ENCODE data around the gene MECP2.

MECP2 gene

GRCh38 chrX:154116426-154117211 lies 19.1 kb upstream of the MECP2 start:
- no peak for DNase-seq

- DNase-seq = no peak
Measured at GRCh38 chrX:154115750-154116149, 18.2 kb upstream of the MECP2 start.

- DNase-seq = no peak
Measured at GRCh38 chrX:154115071-154115470, 17.6 kb upstream of the MECP2 start.

GRCh38 chrX:154114652-154115051 lies 17.1 kb upstream of the MECP2 start:
- DNase-seq = no peak

- DNase-seq = no peak
Measured at GRCh38 chrX:154113729-154114128, 16.2 kb upstream of the MECP2 start.

DNA sequence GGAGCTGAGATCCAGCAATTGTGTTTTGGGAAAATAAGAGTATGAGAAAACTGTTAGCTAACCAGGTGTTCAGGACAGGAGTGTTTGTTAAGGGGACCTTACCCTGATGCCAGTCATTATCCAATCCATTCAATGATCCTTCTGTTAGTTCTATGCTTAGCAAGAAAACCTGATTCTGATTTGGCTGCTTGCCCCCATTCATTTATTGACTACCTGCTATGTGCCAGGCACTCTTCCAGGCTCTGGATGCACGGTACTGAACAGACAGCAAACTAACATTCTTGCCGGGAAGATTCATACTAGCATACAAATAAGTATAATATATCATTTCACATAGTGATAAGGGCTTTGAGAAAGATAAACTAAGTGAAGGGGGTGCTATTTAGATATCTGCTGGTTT lies 1.0 kb upstream of the MECP2 start:
- no peak for DNase-seq

DNA sequence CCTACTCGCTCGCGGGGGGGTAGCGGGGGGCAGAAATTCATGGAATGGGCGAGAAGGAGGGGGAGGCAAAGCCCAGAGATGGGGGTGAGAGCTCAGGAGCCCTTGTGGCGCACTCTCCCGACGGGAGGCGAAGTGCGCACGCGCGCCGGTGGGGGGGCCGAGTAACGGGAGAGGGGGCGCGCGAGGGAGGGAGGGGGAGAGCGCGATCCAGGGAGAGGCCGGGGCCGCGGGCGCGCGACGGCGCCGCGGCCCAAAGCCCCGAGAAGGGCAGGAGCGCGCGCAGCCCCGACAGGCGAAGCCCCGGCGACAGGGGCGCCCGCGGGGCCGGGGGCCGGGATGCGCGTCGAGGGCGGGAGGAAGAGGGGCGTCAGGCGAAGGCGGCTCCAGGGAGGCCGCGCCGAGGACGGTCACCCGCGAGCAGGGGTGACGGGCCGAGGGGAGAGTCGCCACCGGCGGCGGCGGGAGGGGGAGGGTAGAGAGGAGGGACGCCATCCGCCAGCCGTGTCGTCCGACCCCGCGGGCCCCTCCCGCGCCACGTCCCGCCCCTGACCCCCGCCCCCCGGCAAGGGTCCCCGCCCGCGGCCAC lies 421 bp downstream of the MECP2 start:
- DNase-seq = peak in 56 of 58 donors; percentile 1 to 77 (median 56)

- DNase-seq = peak in 9 of 58 donors; percentile 1 to 33 (median 29)
Measured at GRCh38 chrX:154096140-154097002, 1.1 kb downstream of the MECP2 start.

GRCh38 chrX:154094833-154095232 lies 2.7 kb downstream of the MECP2 start:
- DNase-seq = no peak

- no peak for DNase-seq
Measured at GRCh38 chrX:154093965-154094364, 3.6 kb downstream of the MECP2 start.

GRCh38 chrX:154092371-154092770 lies 5.1 kb downstream of the MECP2 start:
- no peak for DNase-seq

DNA sequence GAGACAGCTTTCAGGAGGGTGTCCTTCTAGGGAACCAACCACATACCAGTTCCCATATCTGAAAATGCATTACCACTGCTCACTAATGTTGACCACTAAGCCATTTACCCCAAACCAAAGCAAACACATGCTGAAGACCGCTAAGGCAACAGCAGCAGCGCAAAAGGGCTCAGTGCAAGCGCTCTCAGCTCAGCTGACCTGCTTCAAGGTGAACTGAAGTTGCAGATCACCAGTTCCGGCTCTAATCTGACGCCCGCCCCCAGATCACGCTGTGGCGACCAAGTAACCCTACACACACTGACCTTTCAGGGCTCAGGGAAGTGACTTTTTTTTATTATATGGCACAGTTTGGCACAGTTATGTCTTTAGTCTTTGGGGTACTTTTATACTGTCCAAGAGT lies 5.8 kb downstream of the MECP2 start:
- DNase-seq = no peak

DNA sequence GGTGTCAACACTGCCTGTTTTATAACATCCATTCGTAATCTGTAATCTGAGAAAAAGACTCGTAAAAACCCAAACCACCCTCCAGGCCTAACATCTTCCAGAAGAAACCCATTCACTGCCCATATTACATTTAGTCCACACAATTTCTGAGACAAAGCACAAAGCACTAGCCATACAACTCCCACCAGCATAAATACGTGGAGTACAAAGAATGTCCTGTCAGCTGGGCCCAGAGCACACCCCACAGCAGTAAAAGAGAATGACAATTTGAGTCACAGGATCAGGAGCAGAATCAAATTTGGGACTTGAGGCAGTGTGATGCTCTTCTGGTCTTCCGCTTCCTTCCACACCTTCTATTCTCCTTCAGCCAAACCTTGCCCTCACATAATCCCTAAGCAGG lies 6.8 kb downstream of the MECP2 start:
- peak in 18 of 58 donors; percentile 0 to 73 (median 7) for DNase-seq

DNA sequence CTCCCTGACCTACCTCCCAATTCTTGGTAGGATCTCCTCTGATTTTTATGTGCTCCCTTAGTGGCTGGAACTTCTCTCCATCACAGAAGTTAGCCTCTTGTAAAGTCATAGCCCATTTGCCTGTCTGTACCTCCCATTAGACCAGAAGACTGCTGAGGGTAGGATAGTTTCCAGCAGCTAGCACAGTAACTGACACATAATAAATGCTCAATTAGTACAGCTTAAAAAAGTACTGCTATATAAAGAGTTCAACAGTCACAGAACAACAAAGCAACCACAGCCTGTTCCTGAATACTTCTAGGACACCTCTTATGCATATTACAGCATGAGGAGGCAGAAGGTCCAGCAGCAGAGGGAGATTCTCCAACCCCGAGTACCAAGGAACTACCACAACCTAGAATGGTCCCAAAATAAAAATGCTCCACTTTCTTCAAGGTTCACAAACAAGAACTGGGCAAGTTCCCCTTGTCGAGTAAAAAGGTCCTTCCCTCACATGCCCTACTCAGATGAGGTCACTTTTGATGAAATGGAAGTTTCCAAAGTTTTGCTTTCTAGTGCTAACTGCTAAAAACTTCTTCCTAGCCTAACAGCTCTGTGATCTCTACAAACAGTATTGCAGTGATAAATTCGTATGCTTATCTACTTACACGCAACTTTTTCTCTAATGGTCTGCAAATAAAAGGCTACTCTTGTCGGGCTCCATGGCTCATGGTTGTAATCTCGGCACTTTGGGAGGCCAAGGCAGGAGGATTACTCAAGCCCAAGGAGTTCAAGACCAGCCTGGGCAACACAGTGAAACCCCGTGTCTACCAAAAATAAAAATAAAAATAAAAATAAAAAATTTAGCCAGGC lies 12.8 kb downstream of the MECP2 start:
- DNase-seq = no peak

DNA sequence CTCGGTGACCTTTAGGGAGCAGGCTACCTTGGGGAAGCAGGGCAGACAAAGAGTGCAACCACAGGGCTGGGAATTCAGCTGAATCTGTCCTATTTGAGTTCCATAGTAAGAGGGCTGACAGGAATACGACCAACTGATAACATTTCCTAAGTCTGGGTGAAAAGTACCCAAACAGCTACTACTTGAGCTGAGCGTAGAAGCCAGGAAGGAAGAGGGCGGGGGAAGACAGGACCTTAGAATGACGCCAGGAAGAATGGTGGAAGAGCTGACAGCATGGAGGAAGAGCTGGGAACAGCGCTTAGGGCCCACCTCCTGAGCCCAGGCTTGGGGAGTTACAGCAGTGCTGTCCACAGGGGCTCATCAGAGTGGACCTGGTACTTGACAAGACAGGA lies 14.4 kb downstream of the MECP2 start:
- DNase-seq = no peak

DNA sequence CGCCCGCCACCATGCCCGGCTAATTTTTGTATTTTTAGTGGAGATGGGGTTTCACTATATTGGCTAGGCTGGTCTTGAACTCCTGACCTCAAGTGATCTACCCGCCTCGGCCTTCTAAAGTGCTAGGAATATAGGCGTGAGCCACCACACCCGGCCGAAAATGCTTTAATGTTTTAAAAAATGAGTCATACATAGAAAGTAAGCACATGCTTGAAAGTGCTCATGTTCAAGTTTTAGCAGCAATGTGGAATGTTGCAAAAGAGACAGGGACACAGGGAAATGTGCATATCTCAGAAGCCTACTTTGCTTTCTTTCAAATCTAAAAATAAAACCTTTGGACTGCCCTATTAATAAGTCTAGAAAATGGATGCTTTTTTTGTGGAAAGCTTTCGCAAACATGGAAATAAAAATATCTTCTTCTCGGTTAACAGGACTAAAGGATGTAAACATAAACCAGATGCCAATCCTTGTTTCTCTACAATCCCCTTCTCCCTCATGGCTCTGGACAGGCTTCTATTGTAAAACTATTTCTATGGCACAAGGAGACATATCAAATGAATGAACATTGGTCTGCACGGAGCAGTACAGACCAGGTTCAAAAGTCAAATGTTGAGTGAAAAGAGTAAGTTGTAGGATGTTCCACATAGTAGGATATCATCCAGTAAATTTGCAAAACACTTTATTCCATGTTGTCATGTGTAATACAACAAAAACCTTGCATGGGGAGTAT lies 15.0 kb downstream of the MECP2 start:
- no peak for DNase-seq

- DNase-seq = no peak
Measured at GRCh38 chrX:154077101-154077500, 20.4 kb downstream of the MECP2 start.

GRCh38 chrX:154074199-154074598 lies 23.3 kb downstream of the MECP2 start:
- DNase-seq = no peak

- no peak for DNase-seq
Measured at GRCh38 chrX:154072192-154072591, 25.3 kb downstream of the MECP2 start.

GRCh38 chrX:154068560-154068959 lies 29.0 kb downstream of the MECP2 start:
- DNase-seq = no peak

Measured in anterior cingulate cortex (tissue), 58 donors.